Ishikawa (cell line): ENCODE measurements around the gene TP53BP2.

Experiments used
- CEBPB ChIP-seq: IDR thresholded peaks from 2 replicates; pipeline ENCODE4 v1.6.1; 2012
- CREB1 ChIP-seq: IDR thresholded peaks from 2 replicates; pipeline ENCODE4 v1.6.1; 2012; ENCODE audit warnings: low read depth
- EGR1 ChIP-seq: IDR thresholded peaks from 2 replicates; pipeline ENCODE4 v1.6.1; 2012
- EP300 ChIP-seq: IDR thresholded peaks from 2 replicates; pipeline ENCODE4 v1.6.1; 2012; ENCODE audit warnings: borderline replicate concordance
- FOXM1 ChIP-seq: IDR thresholded peaks from 2 replicates; pipeline ENCODE4 v1.6.1; 2012; ENCODE audit warnings: low read depth, borderline replicate concordance
- NFIC ChIP-seq: IDR thresholded peaks from 2 replicates; pipeline ENCODE4 v1.6.1; 2012
- RAD21 ChIP-seq: IDR thresholded peaks from 2 replicates; pipeline ENCODE4 v1.6.1; 2012; ENCODE audit warnings: low read depth
- REST ChIP-seq: IDR thresholded peaks from 2 replicates; pipeline ENCODE4 v1.6.1; 2012; ENCODE audit warnings: low read depth, mild to moderate bottlenecking
- TAF1 ChIP-seq: IDR thresholded peaks from 2 replicates; pipeline ENCODE4 v1.6.1; 2012; ENCODE audit warnings: low read depth, mild to moderate bottlenecking
- TCF12 ChIP-seq: IDR thresholded peaks from 2 replicates; pipeline ENCODE4 v1.6.1; 2012; ENCODE audit warnings: low read depth
- TEAD4 ChIP-seq: IDR thresholded peaks from 2 replicates; pipeline ENCODE4 v1.6.1; 2012
- YY1 ChIP-seq: IDR thresholded peaks from 2 replicates; pipeline ENCODE4 v1.6.1; 2012; ENCODE audit warnings: low read depth
- ZBTB7A ChIP-seq: IDR thresholded peaks from 2 replicates; pipeline ENCODE4 v1.6.1; 2012; ENCODE audit warnings: low read depth
- TF ChIP-seq, protein P1 (sequence below): IDR thresholded peaks from 2 replicates; pipeline ENCODE4 v1.6.1; 2012
- TF ChIP-seq, protein P2 (sequence below): IDR thresholded peaks from 2 replicates; pipeline ENCODE4 v1.6.1; 2012

Gene TP53BP2

DNA sequence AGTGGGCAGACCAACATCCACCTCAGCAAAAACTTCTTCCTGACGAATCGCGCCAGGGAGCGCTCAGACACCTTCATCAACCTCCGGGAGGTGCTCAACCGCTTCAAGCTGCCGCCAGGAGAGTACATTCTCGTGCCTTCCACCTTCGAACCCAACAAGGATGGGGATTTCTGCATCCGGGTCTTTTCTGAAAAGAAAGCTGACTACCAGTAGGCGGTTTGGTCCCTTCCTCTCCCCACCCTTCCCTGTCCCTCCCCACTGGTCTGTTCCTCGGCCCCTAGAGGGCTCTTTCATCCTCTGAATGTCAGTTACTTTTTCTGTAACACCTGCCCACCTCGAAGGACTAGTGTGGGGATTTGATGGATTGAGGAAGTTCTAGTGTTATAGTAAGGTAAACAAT is 86.5 kb downstream of the TP53BP2 start:
- TF ChIP-seq TCF12 (no peak), EGR1 (no peak), NFIC (no peak), RAD21 (no peak), YY1 (no peak), ZBTB7A (no peak), REST (no peak), EP300 (no peak), FOXM1 (no peak), CEBPB (no peak), CREB1 (no peak), TAF1 (no peak), TEAD4 (no peak)
- TF ChIP-seq, protein P1, sequence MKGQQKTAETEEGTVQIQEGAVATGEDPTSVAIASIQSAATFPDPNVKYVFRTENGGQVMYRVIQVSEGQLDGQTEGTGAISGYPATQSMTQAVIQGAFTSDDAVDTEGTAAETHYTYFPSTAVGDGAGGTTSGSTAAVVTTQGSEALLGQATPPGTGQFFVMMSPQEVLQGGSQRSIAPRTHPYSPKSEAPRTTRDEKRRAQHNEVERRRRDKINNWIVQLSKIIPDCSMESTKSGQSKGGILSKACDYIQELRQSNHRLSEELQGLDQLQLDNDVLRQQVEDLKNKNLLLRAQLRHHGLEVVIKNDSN: no peak
- TF ChIP-seq, protein P2, sequence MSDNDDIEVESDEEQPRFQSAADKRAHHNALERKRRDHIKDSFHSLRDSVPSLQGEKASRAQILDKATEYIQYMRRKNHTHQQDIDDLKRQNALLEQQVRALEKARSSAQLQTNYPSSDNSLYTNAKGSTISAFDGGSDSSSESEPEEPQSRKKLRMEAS: no peak

- no peak for TF ChIP-seq ZBTB7A
Measured at GRCh38 chr1:223758734-223759133, 87.0 kb downstream of the TP53BP2 start.

- TF ChIP-seq YY1 (no peak), TEAD4 (no peak), RAD21 (no peak), TAF1 (no peak), EP300 (no peak), EGR1 (no peak), REST (no peak), FOXM1 (no peak), NFIC (no peak), ZBTB7A (no peak), CREB1 (no peak)
- TF ChIP-seq, protein P1: no peak
Measured at GRCh38 chr1:223756806-223757700, 88.7 kb downstream of the TP53BP2 start.

- TF ChIP-seq, protein P1: no peak
- TF ChIP-seq FOXM1 (no peak), CREB1 (no peak), REST (no peak), TEAD4 (no peak), EGR1 (no peak), TAF1 (no peak), EP300 (no peak), ZBTB7A (no peak), TCF12 (no peak), NFIC (no peak), CEBPB (no peak)
- TF ChIP-seq, protein P2: no peak
Measured at GRCh38 chr1:223755992-223756775, 89.6 kb downstream of the TP53BP2 start.
